GM11168 (cell line): ENCODE results near the gene UBE2V1.

ENCODE experiments used
- in situ Hi-C: fragments of 300-500 bp; cut with MboI; formaldehyde crosslinking; loops from one replicate; pipeline ENCODE4 v1.12.0; 2022; ENCODE audit warnings: low sequenced_read_pairs; ENCODE audit not compliant: unreplicated experiment

UBE2V1 gene

DNA sequence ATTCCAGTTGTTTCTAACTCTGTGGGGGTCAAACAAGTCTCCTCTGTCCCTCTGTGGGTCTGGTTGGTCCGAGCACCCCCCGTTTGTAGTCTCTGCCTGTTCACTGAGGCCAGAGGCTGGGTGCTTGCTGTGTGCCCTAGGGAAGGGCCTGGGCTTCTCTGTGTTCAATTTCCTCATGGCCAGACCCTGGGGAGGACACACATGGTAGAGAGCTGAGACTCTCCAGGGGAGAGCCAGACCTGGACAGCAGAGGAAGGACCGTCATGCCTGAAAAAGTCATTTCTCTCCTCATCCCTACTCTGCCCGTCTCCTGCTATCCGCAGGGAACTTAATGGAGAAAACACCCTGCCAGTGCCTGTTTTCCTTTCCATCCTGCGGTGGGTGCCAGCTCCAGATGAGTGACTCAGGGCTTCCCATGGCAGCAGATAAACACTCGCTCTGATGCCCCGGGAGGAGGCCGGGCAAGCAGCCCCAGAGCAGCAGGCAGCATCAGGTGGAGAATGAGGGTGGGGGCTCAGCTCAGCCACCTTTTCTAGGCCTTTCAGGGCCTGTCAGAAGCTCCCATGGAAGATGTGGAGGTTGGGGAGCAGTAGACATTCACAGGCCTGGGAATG, 78.3 kb downstream of the UBE2V1 start:
- in situ Hi-C loops = no loop called here

DNA sequence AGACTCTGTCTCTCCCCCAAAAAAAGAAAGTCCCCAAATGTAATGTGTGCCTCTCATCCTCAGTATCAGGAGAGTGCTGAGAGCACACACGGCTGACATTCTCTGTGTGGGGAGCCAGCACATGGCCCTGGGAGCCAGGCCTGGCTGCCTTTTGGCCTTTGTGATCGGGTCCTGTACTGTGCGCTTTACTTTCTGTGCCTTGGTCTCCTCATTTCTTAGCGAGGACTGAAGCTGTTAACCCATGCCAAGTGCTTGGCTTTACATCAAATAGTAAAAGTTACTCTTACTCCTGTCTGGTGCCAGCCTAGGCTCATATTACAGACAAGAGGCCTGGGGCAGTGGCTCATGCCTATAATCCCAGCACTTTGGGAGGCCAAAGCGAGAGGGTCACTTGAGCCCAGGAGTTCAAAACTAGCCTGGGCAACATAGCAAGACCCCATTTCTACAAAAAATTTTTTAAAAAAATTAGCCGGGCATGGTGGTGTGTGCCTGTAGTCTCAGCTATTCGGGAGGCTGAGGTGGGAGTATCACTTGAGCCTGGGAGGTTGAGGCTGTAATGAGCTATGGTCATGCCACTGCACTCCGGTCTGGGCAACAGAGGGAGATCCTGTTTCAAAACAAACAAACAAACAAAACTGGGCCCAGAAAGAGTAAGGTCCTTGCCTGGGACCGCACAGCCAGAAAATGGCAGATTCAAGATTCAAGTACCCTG, 79.8 kb downstream of the UBE2V1 start:
- in situ Hi-C loops = no loop called here
